ENCODE measurements around the gene SLC2A13.
A peak's percentile ranks its signal among the peaks of the same experiment; 100 is the strongest.

SLC2A13 gene

DNA sequence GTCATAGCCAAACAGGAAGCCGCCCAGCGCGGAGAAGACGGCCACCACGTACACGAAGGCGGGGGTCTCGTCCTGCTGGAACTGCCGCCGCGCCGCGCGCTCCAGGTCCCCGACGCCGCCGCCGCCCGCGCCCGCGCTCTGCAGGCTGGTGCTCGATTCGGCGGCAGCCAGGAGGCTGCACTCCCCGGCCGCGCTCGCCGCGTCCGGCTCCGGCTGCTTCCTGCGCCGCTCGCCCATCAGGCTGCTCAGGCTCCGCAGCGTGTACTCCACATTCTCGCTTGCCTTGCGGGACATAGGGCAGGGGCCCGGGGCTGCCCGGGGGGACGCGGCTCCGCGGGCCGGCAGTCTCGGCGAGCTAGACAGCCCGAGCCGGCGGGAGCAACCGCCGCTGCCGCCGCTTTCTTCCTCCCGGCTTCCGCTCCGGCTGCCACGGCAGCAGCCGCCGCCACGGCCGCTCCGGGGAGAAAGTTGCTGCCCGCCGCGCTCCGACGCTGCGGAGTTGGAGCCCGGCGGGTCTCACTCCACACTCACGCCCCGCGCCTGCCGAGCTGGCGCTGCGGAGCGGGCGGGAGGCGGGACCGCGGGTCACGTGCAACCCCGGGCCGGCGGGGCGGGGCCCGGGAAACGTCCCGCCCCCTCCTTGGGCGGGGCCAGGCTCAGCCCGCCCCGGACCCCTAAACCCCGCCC is at the start of gene SLC2A13:
Gene SLC2A13 (minus strand): TSS at position 567 of the 687 bp plus-strand sequence. CDS start 273 bp downstream, at position 294.
- peak in 1 of 2 donors; percentile 32 for DNase-seq

DNA sequence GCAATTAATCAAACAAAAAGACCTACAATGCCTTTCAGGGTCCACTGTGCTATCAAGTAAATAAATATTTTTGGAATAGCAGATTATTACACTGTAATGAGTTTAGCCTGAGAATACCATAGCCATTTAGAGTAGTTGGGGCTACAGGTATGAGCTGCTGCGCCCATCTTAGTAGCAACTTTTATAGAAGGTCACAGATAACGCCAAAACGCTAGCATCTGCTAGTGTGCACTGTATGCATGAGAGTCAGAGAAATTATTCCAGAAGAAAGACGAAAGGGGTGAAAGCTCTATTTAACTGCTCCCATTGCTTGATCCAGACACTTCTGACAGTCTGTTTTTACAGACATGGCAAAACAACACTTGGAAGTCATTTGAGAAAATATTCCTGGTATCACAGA is 48.5 kb upstream of the SLC2A13 start:
- no peak for DNase-seq

DNA sequence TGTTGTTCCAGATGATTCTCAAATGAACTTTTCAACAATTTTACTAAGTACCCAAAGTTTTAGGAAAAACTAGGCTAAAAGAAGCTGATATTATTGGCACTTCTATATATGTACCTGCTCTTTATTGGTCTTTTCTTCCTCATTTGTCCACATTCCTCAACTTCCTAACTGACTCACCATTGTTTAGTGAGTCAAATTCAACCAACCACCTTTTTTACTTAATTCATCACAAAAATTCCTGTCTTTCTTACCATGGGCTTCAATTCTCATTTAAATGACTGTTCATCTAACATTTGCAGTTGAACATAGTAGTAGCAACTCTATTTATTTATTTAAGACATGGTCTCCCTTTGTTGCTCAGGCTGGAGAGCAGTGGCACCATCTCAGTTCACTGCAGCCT is 47.6 kb upstream of the SLC2A13 start:
- DNase-seq: no peak

DNA sequence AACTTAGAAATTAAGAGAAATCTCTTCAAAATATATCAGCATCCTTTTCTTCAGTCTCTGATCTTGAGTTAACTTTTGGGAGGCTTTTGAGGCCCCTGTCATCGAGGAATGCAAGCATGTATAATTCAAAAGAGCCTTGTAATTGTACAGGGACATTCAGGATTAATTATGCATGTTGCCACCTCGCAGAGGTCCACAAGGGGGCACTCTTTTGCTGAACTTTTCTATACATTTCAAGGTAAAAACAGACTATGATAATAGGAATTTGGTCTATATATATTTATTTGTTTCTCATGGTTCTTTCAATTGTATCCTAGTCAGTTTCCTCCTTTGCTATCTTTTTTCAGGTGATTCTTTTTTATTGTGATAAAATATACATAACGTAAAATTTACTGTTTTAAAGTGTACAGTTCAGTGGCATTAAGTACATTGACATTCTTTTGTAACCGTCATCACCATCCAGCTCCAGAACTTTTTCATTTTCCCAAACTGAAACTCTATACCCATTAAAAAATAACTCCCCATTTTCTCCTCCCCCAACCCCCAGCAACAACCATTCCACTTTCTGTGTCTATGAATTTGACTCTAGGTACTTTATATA is 47.0 kb upstream of the SLC2A13 start:
- DNase-seq: peak in 1 of 2 donors; percentile 51

DNA sequence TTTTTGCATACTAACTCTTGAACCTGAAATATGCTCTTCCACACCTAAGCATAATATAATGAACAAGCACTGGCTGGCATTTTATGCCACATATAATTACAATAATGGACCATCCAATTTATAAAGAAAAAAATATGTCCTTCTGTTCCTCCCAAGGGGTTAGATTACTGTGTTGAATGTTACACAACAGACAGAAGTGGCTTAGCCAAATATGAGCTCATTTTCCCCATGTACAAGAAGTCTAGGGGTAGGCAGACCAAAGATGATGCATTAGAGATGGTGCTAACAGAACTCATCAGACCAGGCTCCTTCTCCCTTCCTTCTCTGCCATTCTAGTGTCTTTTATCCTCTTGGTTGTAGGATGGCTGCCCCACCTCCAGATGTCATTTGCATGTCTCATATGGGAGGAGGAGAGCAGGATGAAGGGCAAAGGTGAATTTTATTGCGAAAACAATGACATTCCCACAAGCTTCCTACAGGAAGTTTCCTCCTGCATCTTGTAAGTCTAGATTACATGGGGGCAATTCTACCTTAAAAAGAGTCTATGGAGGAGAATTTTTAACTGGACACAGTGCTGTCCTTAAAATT is 43.9 kb upstream of the SLC2A13 start:
- no peak for DNase-seq

GRCh38 chr12:40146800-40147797 is 41.2 kb upstream of the SLC2A13 start:
- DNase-seq: no peak

DNA sequence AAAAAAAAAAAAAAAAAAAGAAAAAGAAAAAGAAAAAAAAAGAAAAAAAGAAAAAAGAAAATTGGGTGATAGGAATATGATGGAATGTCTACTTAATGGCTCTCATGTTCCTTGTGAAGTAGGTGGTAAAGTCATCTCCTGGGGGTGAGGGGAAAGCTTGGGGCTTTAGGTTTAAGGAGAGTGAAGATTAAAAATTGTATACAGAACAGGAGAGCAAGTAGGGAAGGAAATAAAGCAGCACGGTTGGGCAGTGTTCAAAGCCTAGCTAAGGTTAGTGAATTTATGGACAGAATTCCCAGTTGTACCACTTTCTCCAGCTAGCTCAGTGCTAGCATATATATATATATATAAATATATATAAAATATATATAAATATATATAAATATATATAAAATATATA is 40.0 kb upstream of the SLC2A13 start:
- no peak for DNase-seq

- DNase-seq: peak in 1 of 2 donors; percentile 21
Observed at GRCh38 chr12:40144023-40144422, 38.1 kb upstream of the SLC2A13 start.

- no peak for DNase-seq
Observed at GRCh38 chr12:40142001-40142744, 36.3 kb upstream of the SLC2A13 start.

GRCh38 chr12:40138526-40138925 is 32.6 kb upstream of the SLC2A13 start:
- no peak for DNase-seq

DNA sequence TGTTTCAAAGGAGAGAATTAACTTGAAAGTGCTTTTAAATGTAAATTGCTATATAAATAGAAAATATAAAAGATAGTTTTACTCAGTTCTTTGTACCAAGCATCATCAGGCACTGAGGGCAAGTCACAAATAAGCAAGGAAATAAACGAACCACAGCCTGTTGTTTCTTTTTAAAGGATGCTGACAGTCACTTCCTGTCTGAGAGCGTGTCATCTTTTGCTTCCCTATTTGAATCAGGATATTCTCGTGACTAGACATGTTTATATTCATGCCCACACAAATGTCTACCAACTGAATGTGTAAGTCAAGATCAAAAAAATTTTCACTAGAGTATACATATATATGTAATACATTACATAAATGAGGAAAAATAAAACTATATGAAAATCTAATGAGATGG is 31.4 kb upstream of the SLC2A13 start:
- peak in 1 of 2 donors; percentile 84 for DNase-seq

DNA sequence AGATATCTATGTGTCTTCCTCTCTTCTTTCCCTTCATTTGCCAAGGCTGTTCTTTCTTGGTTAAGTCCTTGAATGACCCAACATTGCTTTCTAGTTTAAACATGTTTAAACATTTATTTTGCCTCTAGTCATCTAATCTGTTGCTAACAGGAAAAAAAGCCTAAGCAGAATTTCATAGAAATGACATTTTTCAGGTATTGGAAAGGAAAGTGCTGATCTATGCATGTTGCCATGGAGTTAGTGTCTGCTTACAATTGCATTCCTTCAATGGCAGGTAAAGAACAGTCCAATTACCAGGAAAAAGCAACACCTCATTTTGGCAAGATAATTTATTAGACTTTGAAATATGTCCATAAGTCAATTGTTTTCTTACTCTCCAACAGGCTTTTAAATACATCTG is 21.5 kb upstream of the SLC2A13 start:
- DNase-seq: no peak

DNA sequence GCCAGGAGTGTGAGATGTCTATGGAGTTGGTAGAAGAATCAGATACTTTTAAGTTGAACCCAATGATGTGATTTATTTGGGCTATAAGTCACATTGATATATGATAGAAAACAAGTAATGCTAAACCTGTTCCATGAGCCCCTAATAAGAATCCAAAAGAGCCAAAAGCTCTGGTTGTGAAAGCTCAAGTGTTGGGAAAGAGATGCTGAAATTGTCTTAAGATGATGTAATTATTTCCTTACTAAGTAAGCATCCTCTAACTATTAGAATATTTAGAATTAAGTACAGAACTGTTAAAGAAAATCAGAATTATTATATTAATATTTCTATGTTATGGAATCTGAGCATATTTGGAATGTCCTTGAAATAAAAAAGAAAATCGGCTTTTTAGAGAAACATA is 17.6 kb upstream of the SLC2A13 start:
- DNase-seq: no peak

GRCh38 chr12:40122842-40123241 is 17.0 kb upstream of the SLC2A13 start:
- no peak for DNase-seq

DNA sequence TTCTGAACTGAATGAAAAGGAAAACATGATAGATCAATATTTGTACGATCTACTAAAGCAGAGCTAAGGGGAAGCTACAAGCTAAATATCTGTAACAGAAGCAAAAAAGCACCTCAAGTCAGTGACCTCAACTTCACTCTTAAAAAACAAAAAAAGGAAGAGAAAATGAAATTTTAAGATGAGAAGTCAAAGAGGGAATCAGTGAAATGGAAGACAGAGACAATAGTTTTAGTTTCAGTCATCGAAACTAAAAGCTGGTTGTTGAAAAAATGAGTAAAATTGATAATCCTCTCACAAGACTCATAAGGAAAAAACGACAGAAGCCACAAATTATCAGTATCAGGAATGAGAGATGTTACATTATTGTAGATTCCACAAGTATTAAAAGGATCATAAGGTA is 11.9 kb upstream of the SLC2A13 start:
- no peak for DNase-seq

DNA sequence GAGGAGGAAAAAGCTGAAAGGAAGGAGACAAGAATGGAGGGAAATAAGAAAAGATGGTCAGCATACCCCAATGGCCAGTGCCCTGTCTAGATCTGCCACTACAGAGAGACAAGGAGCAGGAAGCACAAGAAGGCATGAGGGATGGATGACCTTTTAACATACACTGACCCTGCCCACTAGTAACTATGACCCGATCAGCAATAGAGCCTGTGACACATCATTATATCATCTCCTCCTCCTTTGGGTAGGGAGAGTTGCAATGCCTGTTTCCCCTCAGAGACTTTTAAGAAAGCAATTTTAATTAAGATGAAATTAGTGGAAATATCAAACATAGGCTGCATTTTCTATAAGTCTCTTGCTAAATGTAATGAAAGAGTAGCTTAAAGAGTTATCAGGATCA is 4.7 kb upstream of the SLC2A13 start:
- no peak for DNase-seq

GRCh38 chr12:40107803-40108620 is 2.1 kb upstream of the SLC2A13 start:
- DNase-seq: no peak

GRCh38 chr12:40107098-40107802 is 1.4 kb upstream of the SLC2A13 start:
- DNase-seq: peak; percentile 36 to 44

DNA sequence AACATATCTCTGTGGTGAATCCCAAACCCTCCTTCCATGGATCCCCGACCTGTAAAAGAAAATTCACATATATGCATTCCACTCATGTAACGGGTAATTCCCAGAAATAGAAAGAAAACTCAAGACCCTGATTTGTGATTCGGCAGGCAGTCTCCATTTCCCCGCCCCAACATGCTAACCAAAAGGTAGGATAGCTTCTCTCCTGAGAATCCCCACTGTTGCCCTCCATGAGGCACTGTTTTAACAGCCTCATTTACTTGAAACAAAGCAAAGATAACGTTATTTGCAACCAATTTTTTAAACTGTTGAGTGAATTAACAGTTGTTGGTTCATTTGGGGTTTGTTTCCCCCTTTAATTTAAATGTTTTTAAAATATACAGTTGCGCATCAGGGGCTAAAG is 774 bp upstream of the SLC2A13 start:
- no peak for DNase-seq

DNA sequence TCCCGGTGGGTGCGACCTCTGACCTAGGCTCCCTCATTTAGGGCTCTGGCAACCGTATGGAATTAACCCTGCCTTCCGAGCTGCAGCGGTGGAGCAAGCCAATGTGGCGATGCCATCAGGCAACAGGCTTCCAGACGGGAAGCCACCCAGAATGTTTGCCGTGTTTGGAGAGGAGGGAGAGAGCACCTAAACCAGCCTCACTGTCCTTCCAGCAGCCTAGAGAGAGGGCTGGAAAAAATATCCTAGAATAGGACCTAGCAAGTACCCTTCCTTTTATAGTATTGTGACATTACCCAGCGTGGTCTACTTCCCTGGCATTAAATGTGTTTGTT is 287 bp upstream of the SLC2A13 start:
- DNase-seq: no peak

- DNase-seq: no peak
Observed at GRCh38 chr12:40105265-40105514, 691 bp downstream of the SLC2A13 start.

Measured in bone marrow (tissue), 2 donors.